Endothelial cell of umbilical vein (primary cell): Measurements from ENCODE around the gene APOC1. TPM values are rescaled to one million over a fixed set of nuclear protein-coding genes. Genes with fewer than 3 reads are reported as not detected.

Experiments used
- BruUV-seq: library from RNA; stranded (reverse); fragments of 400-500 nt; replicated peaks from 2 replicates; lab custom pipeline; 2021; lab: Mats Ljungman, UMichigan
- CTCF ChIA-PET: fragments of 300-600, 350-600 bp; sonication (Branson Sonifier 250); formaldehyde crosslinking; loops from one replicate; lab custom pipeline; 2021; ENCODE audit warnings: antibody characterized with exemption, inconsistent platforms; lab: Charles Lee
- POLR2A ChIA-PET: fragments of 300-600, 350-600 bp; sonication (Branson Sonifier 250); formaldehyde crosslinking; loops from one replicate; lab custom pipeline; 2021; ENCODE audit warnings: antibody characterized with exemption, inconsistent platforms; lab: Charles Lee
- DNase-seq: peaks from one replicate; pipeline ENCODE4 v3.0.0-alpha.2; 2011; ENCODE audit warnings: low read depth, low spot score
- FAIRE-seq: peaks from 2 replicates; lab custom pipeline; 2011; peaks lifted over from hg19 to GRCh38; lab: Jason Lieb, UNC
- H2AFZ ChIP-seq: 2 replicates; pipeline ENCODE4 v1.6.0; 2012; ENCODE audit warnings: low read depth, low read length, control low read depth, inconsistent platforms
- H3K27ac ChIP-seq: 2 replicates; pipeline ENCODE4 v1.5.1; 2011; ENCODE audit warnings: low read depth, mild to moderate bottlenecking, control low read depth, low read length, moderate library complexity; ENCODE audit not compliant: insufficient read depth
- H3K27me3 ChIP-seq, 2 experiments: 2 replicates each; pipeline versions ENCODE4 v1.6.0 to v1.6.1; 2011; ENCODE audit warnings: low read length in 2 of 2, mixed read lengths in 1 of 2; ENCODE audit not compliant: control insufficient read depth in 2 of 2, insufficient read depth in 2 of 2
- H3K36me3 ChIP-seq, 2 experiments: 2 replicates in 1 of 2; 3 replicates in 1 of 2; pipeline ENCODE4 v1.5.1; 2011; ENCODE audit warnings: low read length in 2 of 2, mild to moderate bottlenecking in 1 of 2, moderate library complexity in 1 of 2; ENCODE audit not compliant: control insufficient read depth in 2 of 2, insufficient read depth in 2 of 2; ENCODE audit errors: extremely low read depth in 1 of 2
- H3K4me1 ChIP-seq: 3 replicates; pipeline ENCODE4 v1.5.1; 2011; ENCODE audit warnings: mild to moderate bottlenecking, low read length; ENCODE audit not compliant: control insufficient read depth, insufficient read depth; ENCODE audit errors: extremely low read depth
- H3K4me2 ChIP-seq: 2 replicates; pipeline ENCODE4 v1.6.1; 2011; ENCODE audit warnings: low read length, control low read depth, mixed read lengths; ENCODE audit not compliant: insufficient read depth
- H3K4me3 ChIP-seq, 3 experiments: fragments of 200-600 bp in 1 of 3; sonication (generic), shearing (Covaris generic) in 1 of 3; replicated peaks in 1 of 3; 2 replicates each; pipeline ENCODE4 v1.5.1; 2011 to 2016; ENCODE audit warnings: control low read depth in 3 of 3, low read length in 3 of 3, mild to moderate bottlenecking in 2 of 3, inconsistent platforms in 1 of 3, low read depth in 1 of 3, moderate library complexity in 1 of 3; ENCODE audit not compliant: insufficient read depth in 1 of 3
- H3K79me2 ChIP-seq: 2 replicates; pipeline ENCODE4 v1.6.0; 2012; ENCODE audit warnings: low read length, inconsistent platforms; ENCODE audit not compliant: control insufficient read depth, insufficient read depth
- H3K9ac ChIP-seq: replicated peaks from 2 replicates; pipeline ENCODE3; 2011; ENCODE audit warnings: low read length, control low read depth; ENCODE audit not compliant: insufficient read depth; ENCODE audit errors: extremely low read depth
- H3K9me1 ChIP-seq: replicated peaks from 3 replicates; pipeline ENCODE4 v1.6.0; 2011; ENCODE audit warnings: mild to moderate bottlenecking, low read length; ENCODE audit not compliant: control insufficient read depth, insufficient read depth; ENCODE audit errors: extremely low read depth
- H3K9me3 ChIP-seq: replicated peaks from 2 replicates; pipeline ENCODE4 v1.5.1; 2012; ENCODE audit warnings: low read length, inconsistent platforms; ENCODE audit not compliant: control insufficient read depth, insufficient read depth
- H4K20me1 ChIP-seq: replicated peaks from 2 replicates; pipeline ENCODE3; 2011; ENCODE audit warnings: mild to moderate bottlenecking, low read length; ENCODE audit not compliant: control insufficient read depth, insufficient read depth; ENCODE audit errors: extremely low read depth
- CTCF ChIP-seq, 2 donors: IDR thresholded peaks; 1 replicate in 1 of 2; 2 replicates in 1 of 2; pipeline ENCODE4 v1.5.1; 2011; ENCODE audit warnings: low read length in 2 of 2, mild to moderate bottlenecking in 2 of 2, moderate library complexity in 2 of 2, control low read depth in 1 of 2, inconsistent platforms in 1 of 2, low read depth in 1 of 2; ENCODE audit not compliant: insufficient read depth in 1 of 2; ENCODE audit errors: extremely low read depth in 1 of 2
- EZH2 ChIP-seq: IDR thresholded peaks from 2 replicates; pipeline ENCODE4 v1.6.1; 2012; ENCODE audit warnings: borderline replicate concordance, low read depth, mild to moderate bottlenecking, moderate library complexity, low read length, inconsistent platforms; ENCODE audit not compliant: severe bottlenecking
- FOS ChIP-seq: IDR thresholded peaks from 2 replicates; pipeline ENCODE4 v1.6.1; 2011; ENCODE audit warnings: mild to moderate bottlenecking, low read length, moderate library complexity, borderline replicate concordance; ENCODE audit not compliant: insufficient read depth
- GATA2 ChIP-seq: IDR thresholded peaks from 2 replicates; pipeline ENCODE4 v1.7.0; 2011; ENCODE audit warnings: low read depth, mild to moderate bottlenecking, moderate library complexity, mixed read lengths, low read length; ENCODE audit not compliant: insufficient read length, insufficient read depth
- JUN ChIP-seq: IDR thresholded peaks from 2 replicates; pipeline ENCODE4 v1.6.1; 2011; ENCODE audit warnings: borderline replicate concordance, low read depth; ENCODE audit not compliant: insufficient read length, insufficient read depth
- MAX ChIP-seq: IDR thresholded peaks from 2 replicates; pipeline ENCODE4 v1.6.1; 2011; ENCODE audit not compliant: insufficient read depth, insufficient read length
- MYC ChIP-seq: IDR thresholded peaks from one replicate; pipeline ENCODE4 v1.6.1; 2011; ENCODE audit warnings: mild to moderate bottlenecking, low read depth, low read length
- POLR2A ChIP-seq: IDR thresholded peaks from 2 replicates; pipeline ENCODE4 v1.6.1; 2012; ENCODE audit warnings: low read depth, mild to moderate bottlenecking, control low read depth, low read length
- POLR2AphosphoS5 ChIP-seq: IDR thresholded peaks from 2 replicates; pipeline ENCODE4 v1.6.1; 2012; ENCODE audit warnings: low read depth, mild to moderate bottlenecking, control low read depth, low read length, moderate library complexity; ENCODE audit not compliant: insufficient read depth
- dilution Hi-C: fragments of 300-500 bp; cut with MboI; formaldehyde crosslinking; loops from one replicate; pipeline ENCODE4 v1.15.0; 2019; ENCODE audit warnings: low sequenced_read_pairs; ENCODE audit not compliant: extremely low pct_ligation_motif_present
- intact Hi-C: fragments of 100-400 bp; cut with micrococcal nuclease; formaldehyde crosslinking; loops from one replicate; pipeline ENCODE4 v1.10.0; 2022
- polyA plus RNA-seq, 4 experiments: library from polyadenylated mRNA; depleted of rRNA in 3 of 4; stranded (reverse) in 3 of 4; unstranded in 1 of 4; fragments of >200 nt; gene quantifications; 2 replicates each; pipeline versions ENCODE4 v1.2.1 to v1.2.3, GENCODE V29; 2011 to 2012; ENCODE audit warnings: missing spikeins in 1 of 4
- total RNA-seq: library from RNA; stranded (reverse); gene quantifications from 2 replicates; pipeline ENCODE4 v1.2.3, GENCODE V29; 2021

The APOC1 gene
- total and polyA plus RNA-seq, 2 donors (not counting 3 experiments of a cell fraction or from before 2014, with no cell fraction given), result 5.0 to 18.5 TPM

GRCh38 chr19:44931541-44931940, 17.1 kb downstream of the APOC1 start:
- Histone ChIP-seq H3K27me3 (no peaks in the 10 kb centered on the region), H3K9me1 (no peaks in the 10 kb centered on the region), H3K4me2 (no peak overlapping the region), H3K4me1 (peaks cover 3% of the 10 kb centered on the region), H3K9me3 (no peaks in the 10 kb centered on the region), H4K20me1 (no peaks in the 10 kb centered on the region), H3K27ac (no peak overlapping the region), H3K9ac (no peak overlapping the region), H3K36me3 (no peaks in the 10 kb centered on the region), H3K79me2 (no peaks in the 10 kb centered on the region), H2AFZ (no peak overlapping the region), H3K4me3 (no peak overlapping the region)
- CTCF ChIA-PET, result interaction anchor here (0.7 to 1.2 kb wide), 2 partner anchors 128 to 361 kb away, joined by 3 read pairs; no protein-coding TSS in a partner anchor
- DNase-seq (no peak), FAIRE-seq (no peak)
- POLR2A ChIA-PET, result no interaction called here
- dilution Hi-C loops, result no loop called here
- no TSS peak for BruUV-seq
- intact Hi-C loops, result no loop called here
- no peak for TF ChIP-seq JUN
- TF ChIP-seq FOS, result no peak
- TF ChIP-seq CTCF (IDR thresholded peaks at IDR 0.05; ENCODE audit: extremely low read depth in 1 of 2, insufficient read depth in 1 of 2, low read depth in 1 of 2, low read length in 2 of 2), result no peak
- no peak for TF ChIP-seq POLR2AphosphoS5
- TF ChIP-seq MYC, result no peak
- TF ChIP-seq GATA2, result no peak
- TF ChIP-seq EZH2, result no peak
- no peak for TF ChIP-seq MAX
- TF ChIP-seq POLR2A, result no peak
